Prostate gland (tissue), 2 donors: ENCODE results near the gene NCOR2.

Experiments used
- CTCF ChIP-seq, 4 experiments: fragments of 200-600 bp in 2 of 4; fragments of 450-650 bp in 2 of 4; sonication (generic) in 2 of 4; IDR thresholded peaks; 1 replicate in 3 of 4; 2 replicates in 1 of 4; pipeline ENCODE4 v1.5.1; 2016 to 2019; ENCODE audit warnings: antibody characterized with exemption in 4 of 4, mild to moderate bottlenecking in 2 of 4, moderate library complexity in 2 of 4
- POLR2AphosphoS5 ChIP-seq: sonication (generic); formaldehyde crosslinking; IDR thresholded peaks from one replicate; pipeline ENCODE4 v1.6.1; 2017; ENCODE audit warnings: antibody characterized with exemption

- TF ChIP-seq CTCF (IDR thresholded peaks at IDR 0.05) (no peak), POLR2AphosphoS5 (no peak)
Observed at GRCh38 chr12:124562796-124563181, 4.6 kb downstream of the NCOR2 start.
